ENCODE results near the gene NPPC. TPM values are rescaled to one million over a fixed set of nuclear protein-coding genes. Genes with fewer than 3 reads are reported as not detected.

NPPC gene, protein sequence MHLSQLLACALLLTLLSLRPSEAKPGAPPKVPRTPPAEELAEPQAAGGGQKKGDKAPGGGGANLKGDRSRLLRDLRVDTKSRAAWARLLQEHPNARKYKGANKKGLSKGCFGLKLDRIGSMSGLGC
- total RNA-seq (2022; extraction: Qiagen RNA extraction): 0.21 to 0.37 TPM (median 0.28 TPM) in 4 of 5 replicates, not detected in the other

DNA sequence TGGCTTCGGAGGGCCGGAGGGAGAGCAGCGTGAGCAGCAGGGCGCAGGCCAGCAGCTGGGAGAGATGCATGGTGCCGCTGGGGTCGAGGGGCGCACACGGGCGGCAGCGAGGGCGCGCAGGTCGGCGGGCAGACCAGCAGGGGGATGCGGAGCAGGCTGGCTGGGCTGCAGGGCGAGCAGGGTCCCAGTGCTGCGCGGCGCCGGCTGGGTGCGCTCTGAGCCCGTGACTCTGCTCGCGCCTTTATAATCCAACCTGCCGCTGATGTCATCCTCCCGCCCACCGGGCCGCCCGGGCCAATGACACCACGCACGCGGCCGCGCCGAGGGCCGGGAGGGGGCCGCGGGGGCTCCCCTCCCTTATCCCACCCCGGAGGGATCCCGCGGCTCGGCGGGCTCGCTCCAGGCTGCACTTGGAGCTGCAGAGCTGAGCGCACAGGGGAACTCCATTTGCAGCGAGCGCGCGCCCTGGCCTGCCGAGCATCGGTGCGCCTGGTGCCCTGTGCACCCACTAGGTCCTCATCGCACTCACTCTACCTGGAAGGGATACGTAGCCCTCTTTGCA, at the start of gene NPPC:
TSS of gene NPPC (minus strand) at position 217 of the 562 bp plus-strand sequence. CDS start at position 70, 147 bp downstream.

DNA sequence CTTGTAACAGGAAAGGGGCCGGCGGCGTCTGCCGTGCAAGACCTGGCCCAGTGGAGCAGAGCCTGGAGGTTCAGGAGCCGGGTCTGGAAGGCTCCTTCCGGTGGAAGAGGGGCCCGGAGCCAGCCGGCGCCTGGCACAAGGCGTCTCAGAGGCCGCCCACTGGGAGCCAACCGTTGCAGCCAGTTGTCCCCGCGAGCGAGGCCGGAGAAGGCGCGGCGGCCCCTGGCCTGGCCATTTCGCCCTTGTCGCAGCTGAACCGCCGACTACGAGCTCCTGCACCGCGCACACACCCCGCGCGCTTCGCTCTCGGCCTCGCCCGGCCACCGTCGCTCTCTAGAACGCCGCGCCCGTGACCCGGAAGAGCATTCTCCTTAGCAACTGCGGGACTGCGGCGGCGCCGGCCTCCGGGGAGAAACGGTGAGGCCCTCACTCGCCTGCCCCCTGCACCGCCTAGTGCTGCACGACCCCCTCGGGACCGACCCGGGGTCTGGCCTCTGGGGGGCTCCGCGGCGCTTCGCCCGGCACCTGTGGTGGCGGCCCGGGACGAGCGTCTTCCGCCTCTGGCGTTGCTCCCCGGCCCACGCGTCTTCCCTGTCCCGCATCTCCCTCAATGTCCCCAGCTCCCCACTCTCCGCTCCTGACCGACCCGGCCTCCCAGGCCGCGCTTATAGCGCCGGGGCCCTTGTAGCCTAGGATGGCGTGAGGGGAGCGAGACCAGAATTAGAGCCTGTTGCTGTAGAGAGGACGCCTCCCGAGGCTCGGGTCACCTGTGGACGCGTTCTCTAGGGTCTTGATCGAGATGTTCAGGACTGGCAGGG, 35.4 kb upstream of the NPPC start, which contains the start of gene DIS3L2:
TSS of gene DIS3L2 (plus strand) at position 365 of the 818 bp plus-strand sequence. CDS start 53,215 bp downstream, outside the sequence.

Other genes starting within 250 kb of the NPPC start
- 1,375 to 1,752 TPM (median 1,436 TPM) in 5 replicates for gene PTMA, start 217.9 kb downstream of the NPPC start, total RNA-seq (2022; extraction: Qiagen RNA extraction)
- gene PDE6D, start 145.1 kb downstream of the NPPC start, total RNA-seq (2022; extraction: Qiagen RNA extraction): 19.6 to 23.3 TPM (median 22.2 TPM) in 5 replicates
- 36.8 to 41.3 TPM (median 40.3 TPM) in 5 replicates for gene COPS7B, start 140.0 kb downstream of the NPPC start, total RNA-seq (2022; extraction: Qiagen RNA extraction)
- 11.8 to 13.6 TPM (median 13.2 TPM) in 5 replicates for gene DIS3L2, start 35.3 kb upstream of the NPPC start, total RNA-seq (2022; extraction: Qiagen RNA extraction)